Stomach (tissue), 4 donors: ENCODE data around the gene SARDH.

Source experiments
- CTCF ChIP-seq, 7 experiments: fragments of 450-650 bp in 4 of 7; fragments of 200-600 bp in 3 of 7; sonication (generic) in 3 of 7; IDR thresholded peaks; one replicate each; pipeline ENCODE4 v1.5.1; 2016 to 2019; ENCODE audit warnings: antibody characterized with exemption in 7 of 7, control low read depth in 2 of 7, mild to moderate bottlenecking in 1 of 7
- EP300 ChIP-seq: sonication (generic); formaldehyde crosslinking; IDR thresholded peaks from one replicate; pipeline ENCODE4 v1.6.1; 2017; ENCODE audit warnings: antibody characterized with exemption
- POLR2A ChIP-seq, 4 donors: fragments of 450-650 bp; IDR thresholded peaks; one replicate each; pipeline ENCODE4 v1.6.1; 2016; ENCODE audit warnings: antibody characterized with exemption in 4 of 4, control low read depth in 2 of 4, mild to moderate bottlenecking in 1 of 4, moderate library complexity in 1 of 4
- POLR2AphosphoS5 ChIP-seq, 3 donors: sonication (generic); formaldehyde crosslinking; IDR thresholded peaks; one replicate each; pipeline ENCODE4 v1.6.1; 2016; ENCODE audit warnings: antibody characterized with exemption in 3 of 3

- TF ChIP-seq CTCF (IDR thresholded peaks at IDR 0.05) (no peak), POLR2AphosphoS5 (IDR thresholded peaks at IDR 0.05) (no peak), EP300 (no peak), POLR2A (IDR thresholded peaks at IDR 0.05) (no peak)
Observed at GRCh38 chr9:133656211-133657119, 81.7 kb downstream of the SARDH start.
